K562 (cell line): ENCODE results near the gene SLC18B1. TPM values are rescaled to one million over a fixed set of nuclear protein-coding genes. Genes with fewer than 3 reads are reported as not detected.

ENCODE experiments used
- CCNT2 ChIP-seq: IDR thresholded peaks from 2 replicates; pipeline ENCODE4 v1.6.1; 2011; ENCODE audit warnings: borderline replicate concordance, low read depth, mild to moderate bottlenecking, moderate library complexity, mixed read lengths, low read length; ENCODE audit not compliant: insufficient read length; ENCODE audit errors: extremely low read depth
- CHD4 ChIP-seq: fragments of 200-600 bp; sonication (generic); IDR thresholded peaks from 3 replicates; pipeline ENCODE4 v1.6.1; 2012; ENCODE audit warnings: low read depth, mild to moderate bottlenecking, mixed read lengths, low read length, inconsistent platforms; ENCODE audit not compliant: insufficient read depth, insufficient replicate concordance, poor library complexity, severe bottlenecking
- CREM ChIP-seq: IDR thresholded peaks from 2 replicates; pipeline ENCODE4 v1.6.1; 2014; ENCODE audit warnings: antibody characterized with exemption, low read depth
- EHMT2 ChIP-seq: fragments of 450-650 bp; IDR thresholded peaks from 2 replicates; pipeline ENCODE4 v1.6.1; 2018; ENCODE audit warnings: antibody characterized with exemption
- HLTF ChIP-seq: fragments of 450-650 bp; IDR thresholded peaks from 2 replicates; pipeline ENCODE4 v1.6.1; 2016
- HSF4 ChIP-seq: fragments of 250-450 bp; sonication (Bioruptor Pico); IDR thresholded peaks from 2 replicates; pipeline ENCODE4 v2.1.2; 2022; ENCODE audit warnings: mild to moderate bottlenecking, moderate library complexity, borderline replicate concordance
- MCM7 ChIP-seq, 2 experiments: fragments of 450-650 bp; IDR thresholded peaks; 2 replicates each; pipeline ENCODE4 v1.6.1; 2016 to 2018
- POLR2G ChIP-seq: fragments of 200-400 bp; formaldehyde crosslinking; IDR thresholded peaks from 2 replicates; pipeline ENCODE4 v1.6.1; 2017; ENCODE audit warnings: low read depth, mild to moderate bottlenecking, antibody characterized with exemption, low read length, moderate library complexity
- RBFOX2 ChIP-seq: fragments of 200-400 bp; formaldehyde crosslinking; IDR thresholded peaks from 2 replicates; pipeline ENCODE4 v1.6.1; 2017; ENCODE audit warnings: low read depth, mild to moderate bottlenecking, low read length, moderate library complexity
- RBM14 ChIP-seq: fragments of 200-400 bp; formaldehyde crosslinking; IDR thresholded peaks from 2 replicates; pipeline ENCODE4 v1.6.1; 2018; ENCODE audit warnings: low read depth, mild to moderate bottlenecking, low read length, moderate library complexity, borderline replicate concordance; ENCODE audit not compliant: insufficient read depth
- RFX5 ChIP-seq: IDR thresholded peaks from 2 replicates; pipeline ENCODE4 v1.6.1; 2011; ENCODE audit warnings: low read depth, mild to moderate bottlenecking, improper control_type of control experiment, low read length
- SAP30 ChIP-seq: fragments of 200-600 bp; sonication (generic); IDR thresholded peaks from 2 replicates; pipeline ENCODE4 v1.6.1; 2012; ENCODE audit warnings: borderline replicate concordance, low read depth, mild to moderate bottlenecking, moderate library complexity, low read length, control low read depth, inconsistent platforms; ENCODE audit not compliant: insufficient read depth, poor library complexity, severe bottlenecking
- SLC30A9 ChIP-seq: fragments of 250-450 bp; sonication (Bioruptor Pico); IDR thresholded peaks from 2 replicates; pipeline ENCODE4 v1.8.0; 2022; ENCODE audit warnings: mild to moderate bottlenecking, moderate library complexity
- SMARCA5 ChIP-seq: fragments of 450-650 bp; IDR thresholded peaks from 2 replicates; pipeline ENCODE4 v1.6.1; 2016
- SNRNP70 ChIP-seq: fragments of 200-400 bp; formaldehyde crosslinking; optimal IDR thresholded peaks from 2 replicates; pipeline ENCODE3; 2017; ENCODE audit warnings: low read depth, low read length
- TBL1XR1 ChIP-seq, 2 experiments: IDR thresholded peaks; 2 replicates each; pipeline ENCODE4 v1.6.1; 2012; ENCODE audit warnings: improper control_type of control experiment in 2 of 2, low read length in 2 of 2, mild to moderate bottlenecking in 1 of 2
- U2AF1 ChIP-seq: fragments of 200-400 bp; formaldehyde crosslinking; optimal IDR thresholded peaks from 2 replicates; pipeline ENCODE3; 2017; ENCODE audit warnings: mild to moderate bottlenecking, low read depth, low read length, moderate library complexity
- ZBTB17 ChIP-seq: fragments of 450-650 bp; formaldehyde crosslinking; IDR thresholded peaks from 2 replicates; pipeline ENCODE4 v1.4.0; 2020; ENCODE audit warnings: mild to moderate bottlenecking
- ZNF668 ChIP-seq: fragments of 250-450 bp; sonication (Bioruptor Pico); IDR thresholded peaks from 2 replicates; pipeline ENCODE4 v1.8.0; 2022; ENCODE audit warnings: mild to moderate bottlenecking, inconsistent platforms
- polyA plus RNA-seq, 8 experiments: library from polyadenylated mRNA; depleted of rRNA in 4 of 8; stranded (reverse) in 5 of 8; unstranded in 3 of 8; fragments of >200 nt; fragmentation: Nextera tagmentation in 2 of 8; fragmentation: Illumina TruSeq in 1 of 8; extraction: Ambion mirVana in 2 of 8; extraction: Trizol in 1 of 8; gene quantifications; 2 replicates each; pipeline versions ENCODE4 v1.2.1 to v1.2.3, GENCODE V29; 2011 to 2014; ENCODE audit warnings: inconsistent platforms in 1 of 8, missing spikeins in 1 of 8
- total RNA-seq, 7 experiments: library from RNA; depleted of rRNA in 6 of 7; stranded (reverse); fragments of >200 nt in 6 of 7; fragmentation: Illumina TruSeq in 2 of 7; extraction: Trizol in 2 of 7; gene quantifications; 2 replicates each; pipeline versions ENCODE4 v1.2.1 to v1.2.3, GENCODE V29; 2011 to 2021; ENCODE audit warnings: low replicate concordance in 1 of 7
- TF ChIP-seq, protein P1 (sequence below): fragments of 450-650 bp; formaldehyde crosslinking; IDR thresholded peaks from 2 replicates; pipeline ENCODE4 v1.4.0; 2020; ENCODE audit warnings: mild to moderate bottlenecking, moderate library complexity
- TF ChIP-seq, protein P2 (sequence below), 3 experiments: fragments of 200-800 bp in 1 of 3; sonication (Bioruptor generic) in 1 of 3; sonication (generic) in 1 of 3; formaldehyde crosslinking in 1 of 3; IDR thresholded peaks; 2 replicates each; pipeline versions ENCODE4 v1.6.1 to v1.8.0; 2016 to 2022; ENCODE audit warnings: mild to moderate bottlenecking in 2 of 3, missing compliant biosample characterization in 2 of 3, missing genetic modification characterization in 2 of 3, missing genetic modification reagents in 1 of 3
- TF ChIP-seq, protein P3 (sequence below): fragments of 450-650 bp; IDR thresholded peaks from 2 replicates; pipeline ENCODE4 v1.6.1; 2016; ENCODE audit warnings: missing biosample characterization, missing genetic modification characterization

SLC18B1 gene
- total and polyA plus RNA-seq, 9 of the 15 experiments (the other 6 are each of a cell fraction or from before 2014, with no cell fraction given) = 10.4 to 49.1 (median 32.0) TPM

- TF ChIP-seq, protein P1, sequence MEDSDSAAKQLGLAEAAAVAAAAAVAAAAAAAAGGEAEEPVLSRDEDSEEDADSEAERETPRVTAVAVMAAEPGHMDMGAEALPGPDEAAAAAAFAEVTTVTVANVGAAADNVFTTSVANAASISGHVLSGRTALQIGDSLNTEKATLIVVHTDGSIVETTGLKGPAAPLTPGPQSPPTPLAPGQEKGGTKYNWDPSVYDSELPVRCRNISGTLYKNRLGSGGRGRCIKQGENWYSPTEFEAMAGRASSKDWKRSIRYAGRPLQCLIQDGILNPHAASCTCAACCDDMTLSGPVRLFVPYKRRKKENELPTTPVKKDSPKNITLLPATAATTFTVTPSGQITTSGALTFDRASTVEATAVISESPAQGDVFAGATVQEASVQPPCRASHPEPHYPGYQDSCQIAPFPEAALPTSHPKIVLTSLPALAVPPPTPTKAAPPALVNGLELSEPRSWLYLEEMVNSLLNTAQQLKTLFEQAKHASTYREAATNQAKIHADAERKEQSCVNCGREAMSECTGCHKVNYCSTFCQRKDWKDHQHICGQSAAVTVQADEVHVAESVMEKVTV (CRISPR knock-in tag) = no peak
- TF ChIP-seq CREM (peak; percentile 35; the same call in 1 of the 2 replicates), SLC30A9 (no peak), MCM7 (IDR thresholded peaks at IDR 0.05) (no peak), ZBTB17 (no peak), RFX5 (no peak), ZNF668 (CRISPR knock-in tag) (no peak), SMARCA5 (no peak), HSF4 (no peak), POLR2G (peak; percentile 95), SNRNP70 (no peak), HLTF (no peak), TBL1XR1 (IDR thresholded peaks at IDR 0.05; ENCODE audit: low read length in 2 of 2) (0 out of 4 replicates have a peak, but pooled peaks of 1 of the 2 experiments have one; percentile 16), CCNT2 (peak; percentile 67), RBM14 (no peak), SAP30 (peak; percentile 48), EHMT2 (no peak), RBFOX2 (peak; percentile 92), U2AF1 (no peak), CHD4 (no peak)
- TF ChIP-seq, protein P2, sequence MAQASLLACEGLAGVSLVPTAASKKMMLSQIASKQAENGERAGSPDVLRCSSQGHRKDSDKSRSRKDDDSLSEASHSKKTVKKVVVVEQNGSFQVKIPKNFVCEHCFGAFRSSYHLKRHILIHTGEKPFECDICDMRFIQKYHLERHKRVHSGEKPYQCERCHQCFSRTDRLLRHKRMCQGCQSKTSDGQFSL (CRISPR knock-in tag; IDR thresholded peaks at IDR 0.05) = peak; percentile 88
- TF ChIP-seq, protein P2 (tag; IDR thresholded peaks at IDR 0.05) = peak in 1 of 2 experiments; percentile 88; a peak in 2 of 4 replicates
- TF ChIP-seq, protein P3, sequence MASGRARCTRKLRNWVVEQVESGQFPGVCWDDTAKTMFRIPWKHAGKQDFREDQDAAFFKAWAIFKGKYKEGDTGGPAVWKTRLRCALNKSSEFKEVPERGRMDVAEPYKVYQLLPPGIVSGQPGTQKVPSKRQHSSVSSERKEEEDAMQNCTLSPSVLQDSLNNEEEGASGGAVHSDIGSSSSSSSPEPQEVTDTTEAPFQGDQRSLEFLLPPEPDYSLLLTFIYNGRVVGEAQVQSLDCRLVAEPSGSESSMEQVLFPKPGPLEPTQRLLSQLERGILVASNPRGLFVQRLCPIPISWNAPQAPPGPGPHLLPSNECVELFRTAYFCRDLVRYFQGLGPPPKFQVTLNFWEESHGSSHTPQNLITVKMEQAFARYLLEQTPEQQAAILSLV (tag) = no peak
Observed at GRCh38 chr6:132797951-132798868, at the start of gene SLC18B1 (continued).
